Activated T-cell treated with anti-CD3 and anti-CD28 coated beads, Interleukin-2, amount 50 U/mL, for 24 hours (primary cell): ENCODE data around the gene SOBP.
"Not testable (repeated sequence)": the region's sequence is repeated elsewhere in the genome, so short reads cannot be mapped to it uniquely, and the experiment has no call there.

Experiments used
- DNase-seq: peaks from one replicate; pipeline ENCODE4 v3.0.0-alpha.2; 2020
- H3K27ac Mint-ChIP-seq: 2 replicates; pipeline ENCODE4 v1.8.0; 2020; ENCODE audit warnings: mild to moderate bottlenecking, mixed read lengths
- H3K27me3 Mint-ChIP-seq: 2 replicates; pipeline ENCODE4 v1.8.0; 2020; ENCODE audit warnings: mixed read lengths
- H3K36me3 Mint-ChIP-seq: 2 replicates; pipeline ENCODE4 v1.8.0; 2020; ENCODE audit warnings: low read depth, mixed read lengths
- H3K4me1 Mint-ChIP-seq: 2 replicates; pipeline ENCODE4 v1.8.0; 2020; ENCODE audit warnings: low read depth, mixed read lengths
- H3K4me3 Mint-ChIP-seq: 2 replicates; pipeline ENCODE4 v1.8.0; 2020; ENCODE audit warnings: mild to moderate bottlenecking, moderate library complexity, mixed read lengths
- H3K9me3 Mint-ChIP-seq: 2 replicates; pipeline ENCODE4 v1.8.0; 2020; ENCODE audit warnings: mixed read lengths

Gene SOBP

DNA sequence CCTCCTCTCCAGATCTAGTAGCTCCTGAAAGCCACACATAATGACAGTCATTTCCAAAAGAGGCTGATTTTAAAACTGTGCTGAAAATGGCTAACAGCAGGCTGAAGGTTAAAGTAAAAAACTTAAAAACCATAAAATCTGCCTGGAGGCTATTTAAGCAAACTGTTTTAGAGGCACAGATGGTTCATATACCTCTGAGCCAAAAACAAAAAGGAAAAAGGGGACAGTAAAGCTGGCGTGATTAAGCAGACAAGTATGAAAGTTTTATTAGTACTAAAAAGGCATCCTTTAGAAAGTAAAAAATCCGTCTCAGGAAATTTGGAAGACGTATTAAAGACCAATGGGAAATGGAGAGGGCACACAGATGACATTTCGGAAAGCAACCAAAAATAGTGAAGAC lies 55.8 kb downstream of the SOBP start:
- Mint-ChIP-seq H3K4me1 (no peaks in the 10 kb centered on the region), H3K9me3 (no peaks in the 10 kb centered on the region), H3K27ac (no peak overlapping the region), H3K27me3 (peaks cover 15% of the 10 kb centered on the region), H3K4me3 (no peak overlapping the region), H3K36me3 (no peaks in the 10 kb centered on the region)
- no peak for DNase-seq

GRCh38 chr6:107546691-107547450 lies 57.0 kb downstream of the SOBP start:
- no peak for DNase-seq
- Mint-ChIP-seq H3K9me3 (no peaks in the 10 kb centered on the region), H3K27me3 (peaks cover 15% of the 10 kb centered on the region), H3K4me3 (no peak overlapping the region), H3K36me3 (no peaks in the 10 kb centered on the region), H3K4me1 (no peaks in the 10 kb centered on the region), H3K27ac (no peak overlapping the region)

DNA sequence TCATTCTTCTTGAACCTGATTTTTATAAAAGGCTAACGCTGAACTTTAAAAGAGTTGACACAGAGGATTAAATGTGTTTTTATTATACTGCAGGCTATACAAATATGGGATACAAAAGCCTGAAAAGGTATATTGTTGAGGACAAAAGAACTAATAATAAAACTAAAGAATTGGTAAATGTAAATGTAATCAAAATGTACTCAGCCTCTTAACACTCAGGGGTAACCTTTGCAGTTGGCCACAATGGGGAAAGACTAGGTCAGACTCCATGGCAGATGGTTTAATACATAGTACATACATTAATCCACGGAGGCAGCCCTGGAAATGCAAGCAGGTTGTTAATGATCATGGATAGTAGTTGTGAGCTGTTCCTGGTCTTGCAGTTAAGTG lies 57.5 kb downstream of the SOBP start:
- H3K4me3 Mint-ChIP-seq: no peak overlapping the region
- no peak overlapping the region for H3K27ac Mint-ChIP-seq
- H3K9me3 Mint-ChIP-seq: no peaks in the 10 kb centered on the region

GRCh38 chr6:107550241-107550840 lies 60.4 kb downstream of the SOBP start:
- no peak for DNase-seq
- Mint-ChIP-seq H3K27ac (no peak overlapping the region), H3K36me3 (no peaks in the 10 kb centered on the region), H3K4me1 (no peaks in the 10 kb centered on the region), H3K27me3 (peaks cover 1% of the 10 kb centered on the region), H3K9me3 (no peaks in the 10 kb centered on the region), H3K4me3 (no peak overlapping the region)

More for the DNA sequence above, 57.5 kb downstream of the SOBP start:
- Mint-ChIP-seq H3K27me3 (peaks cover 15% of the 10 kb centered on the region), H3K36me3 (no peaks in the 10 kb centered on the region), H3K4me1 (no peaks in the 10 kb centered on the region)
- DNase-seq: no peak

- DNase-seq: no peak
- Mint-ChIP-seq H3K27ac (no peak overlapping the region), H3K4me1 (no peaks in the 10 kb centered on the region), H3K4me3 (no peak overlapping the region), H3K36me3 (no peaks in the 10 kb centered on the region), H3K9me3 (no peaks in the 10 kb centered on the region), H3K27me3 (no peaks in the 10 kb centered on the region)
Observed at GRCh38 chr6:107550906-107551305, 61.0 kb downstream of the SOBP start.

- not testable (repeated sequence) for H3K4me1 Mint-ChIP-seq, H3K9me3 Mint-ChIP-seq, H3K27ac Mint-ChIP-seq, H3K36me3 Mint-ChIP-seq, H3K4me3 Mint-ChIP-seq, H3K27me3 Mint-ChIP-seq, DNase-seq
Observed at GRCh38 chr6:107553121-107553520, 63.2 kb downstream of the SOBP start.

- H3K9me3 Mint-ChIP-seq: no peaks in the 10 kb centered on the region
- no peak for DNase-seq
- no peak overlapping the region for H3K4me3 Mint-ChIP-seq
- no peaks in the 10 kb centered on the region for H3K4me1 Mint-ChIP-seq
- H3K27me3 Mint-ChIP-seq: no peaks in the 10 kb centered on the region
- no peaks in the 10 kb centered on the region for H3K36me3 Mint-ChIP-seq
- H3K27ac Mint-ChIP-seq: no peak overlapping the region
Observed at GRCh38 chr6:107554326-107554725, 64.4 kb downstream of the SOBP start.

DNA sequence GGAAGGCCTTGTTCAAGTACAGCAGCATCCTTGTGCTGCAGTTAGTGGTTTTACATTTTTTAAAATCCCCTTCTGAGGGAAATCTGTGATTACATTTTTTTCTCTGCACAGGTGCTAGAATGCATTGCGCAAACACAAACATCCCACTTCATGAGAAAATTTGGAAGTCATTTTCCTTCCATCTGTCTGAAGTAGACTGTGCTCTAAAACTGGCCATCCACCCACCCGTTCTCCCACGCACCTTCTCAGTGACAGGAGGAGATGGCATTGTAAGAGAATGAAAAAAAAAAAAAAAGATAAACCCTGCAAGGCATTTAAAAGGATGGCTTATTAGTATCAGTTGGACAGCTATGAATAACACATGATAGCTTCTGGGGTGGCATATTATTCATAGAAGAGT lies 65.0 kb downstream of the SOBP start:
- no peaks in the 10 kb centered on the region for H3K27me3 Mint-ChIP-seq
- H3K4me3 Mint-ChIP-seq: no peak overlapping the region
- DNase-seq: no peak
- H3K36me3 Mint-ChIP-seq: no peaks in the 10 kb centered on the region
- no peaks in the 10 kb centered on the region for H3K9me3 Mint-ChIP-seq
- no peak overlapping the region for H3K27ac Mint-ChIP-seq
- no peaks in the 10 kb centered on the region for H3K4me1 Mint-ChIP-seq

DNA sequence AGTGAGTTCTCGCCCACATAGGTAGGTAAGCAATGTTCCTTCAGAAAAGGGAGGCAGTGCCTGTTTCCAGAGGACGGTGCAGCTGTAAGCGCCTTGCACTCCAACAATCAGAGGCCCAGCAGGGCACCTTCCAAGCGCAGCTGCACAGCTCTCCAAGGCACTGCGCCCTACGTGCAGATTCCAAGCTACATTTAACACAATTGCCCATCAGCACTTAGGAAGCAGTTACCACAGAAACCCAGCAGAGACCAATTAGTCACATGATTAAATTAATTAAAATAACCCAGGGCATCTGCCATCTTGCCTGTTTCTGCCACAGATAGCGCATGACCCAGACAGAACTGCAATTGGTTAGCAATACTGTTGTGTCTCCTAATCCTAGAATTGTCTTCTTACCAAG lies 65.5 kb downstream of the SOBP start:
- no peak overlapping the region for H3K27ac Mint-ChIP-seq

DNA sequence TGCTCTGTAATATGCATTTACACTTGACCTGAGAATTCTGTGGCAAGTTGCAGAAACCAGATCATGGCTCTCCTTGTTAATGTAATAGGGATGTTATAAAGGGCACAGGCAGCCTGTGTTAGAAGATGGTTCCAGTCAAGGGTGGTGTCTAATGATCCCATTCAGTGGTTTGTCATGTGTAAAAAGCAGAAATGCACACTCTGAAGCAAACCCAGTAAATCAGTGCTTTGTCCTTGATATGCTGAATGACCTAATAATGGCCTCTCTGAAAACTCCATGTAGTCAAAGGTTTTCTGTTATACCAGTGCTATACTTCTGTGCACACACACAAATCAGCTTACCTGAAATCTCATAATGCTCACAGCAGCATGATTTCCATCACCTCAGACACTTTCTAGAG lies 66.2 kb downstream of the SOBP start:
- no peak for DNase-seq
- no peak overlapping the region for H3K4me3 Mint-ChIP-seq
- no peaks in the 10 kb centered on the region for H3K9me3 Mint-ChIP-seq
- no peaks in the 10 kb centered on the region for H3K36me3 Mint-ChIP-seq
- H3K27ac Mint-ChIP-seq: no peak overlapping the region
- no peaks in the 10 kb centered on the region for H3K4me1 Mint-ChIP-seq
- H3K27me3 Mint-ChIP-seq: no peaks in the 10 kb centered on the region

More for the DNA sequence above, 65.5 kb downstream of the SOBP start:
- H3K4me3 Mint-ChIP-seq: no peak overlapping the region
- H3K36me3 Mint-ChIP-seq: no peaks in the 10 kb centered on the region
- no peak for DNase-seq
- no peaks in the 10 kb centered on the region for H3K4me1 Mint-ChIP-seq
- no peaks in the 10 kb centered on the region for H3K9me3 Mint-ChIP-seq
- H3K27me3 Mint-ChIP-seq: no peaks in the 10 kb centered on the region

DNA sequence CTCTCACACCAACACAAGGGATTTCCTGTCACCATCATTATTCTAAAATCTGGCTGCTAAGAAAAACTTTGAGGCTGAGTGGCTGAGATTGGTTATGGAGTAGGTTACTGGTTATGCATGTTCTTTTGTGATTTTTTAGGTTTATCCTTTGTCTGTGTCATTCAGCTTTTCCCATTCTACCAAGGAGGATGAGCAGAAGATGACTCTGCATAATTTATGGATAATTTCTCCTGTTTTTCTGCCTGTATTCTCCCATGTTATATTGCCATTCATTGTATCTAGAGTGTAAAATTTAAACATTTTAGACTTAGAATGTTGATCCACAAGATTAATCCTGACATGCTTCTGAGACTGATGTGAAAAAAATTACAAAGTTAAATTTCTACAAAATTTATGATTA lies 67.8 kb downstream of the SOBP start:
- Mint-ChIP-seq H3K27ac (no peak overlapping the region), H3K36me3 (no peaks in the 10 kb centered on the region), H3K27me3 (peaks cover 8% of the 10 kb centered on the region), H3K4me3 (no peak overlapping the region), H3K9me3 (no peaks in the 10 kb centered on the region), H3K4me1 (no peaks in the 10 kb centered on the region)
- no peak for DNase-seq

DNA sequence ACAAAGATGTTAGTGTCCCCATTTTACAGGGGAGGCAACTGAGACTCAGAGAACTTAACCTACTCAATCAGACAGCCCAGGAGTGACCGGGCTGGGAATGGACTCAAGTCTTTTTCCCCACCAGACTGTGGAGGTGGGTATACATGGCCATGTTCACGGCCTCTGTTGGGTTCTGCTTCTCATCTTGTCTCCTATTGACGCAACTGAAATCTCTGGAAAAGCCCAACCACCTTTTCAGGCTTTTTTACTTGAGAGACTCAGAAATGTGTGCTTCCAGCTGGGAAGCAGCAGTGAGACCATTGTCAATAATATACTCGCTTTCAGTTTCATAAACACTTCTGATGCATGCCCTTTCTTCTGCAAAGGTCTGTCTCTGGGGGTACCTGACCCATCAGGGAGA lies 70.7 kb downstream of the SOBP start:
- no peaks in the 10 kb centered on the region for H3K9me3 Mint-ChIP-seq
- no peak for DNase-seq
- no peaks in the 10 kb centered on the region for H3K4me1 Mint-ChIP-seq
- no peak overlapping the region for H3K4me3 Mint-ChIP-seq
- no peaks in the 10 kb centered on the region for H3K36me3 Mint-ChIP-seq
- peaks cover 24% of the 10 kb centered on the region for H3K27me3 Mint-ChIP-seq
- no peak overlapping the region for H3K27ac Mint-ChIP-seq

DNA sequence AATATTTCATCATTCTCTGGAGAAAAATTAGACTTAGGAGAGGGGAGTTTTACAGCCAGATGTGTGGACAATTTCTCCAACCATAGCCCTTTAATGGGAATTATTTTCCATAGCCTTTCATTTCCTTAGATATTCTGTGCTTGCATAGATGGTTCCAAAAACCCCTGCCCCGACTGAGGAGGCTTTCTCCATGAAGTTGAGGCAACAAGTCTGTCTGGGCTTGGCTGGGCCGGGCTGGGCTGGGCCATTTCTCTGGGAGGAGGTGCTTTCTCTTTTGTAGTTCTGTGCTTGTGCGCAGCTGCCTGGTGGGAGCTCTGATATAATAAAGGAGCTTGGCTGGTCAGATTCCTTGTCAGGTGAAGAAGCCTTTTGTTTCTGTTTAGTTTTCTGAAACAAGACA lies 71.4 kb downstream of the SOBP start:
- H3K9me3 Mint-ChIP-seq: no peaks in the 10 kb centered on the region
- no peaks in the 10 kb centered on the region for H3K4me1 Mint-ChIP-seq
- DNase-seq: no peak
- H3K4me3 Mint-ChIP-seq: no peak overlapping the region
- no peaks in the 10 kb centered on the region for H3K36me3 Mint-ChIP-seq
- no peak overlapping the region for H3K27ac Mint-ChIP-seq
- H3K27me3 Mint-ChIP-seq: peaks cover 25% of the 10 kb centered on the region

DNA sequence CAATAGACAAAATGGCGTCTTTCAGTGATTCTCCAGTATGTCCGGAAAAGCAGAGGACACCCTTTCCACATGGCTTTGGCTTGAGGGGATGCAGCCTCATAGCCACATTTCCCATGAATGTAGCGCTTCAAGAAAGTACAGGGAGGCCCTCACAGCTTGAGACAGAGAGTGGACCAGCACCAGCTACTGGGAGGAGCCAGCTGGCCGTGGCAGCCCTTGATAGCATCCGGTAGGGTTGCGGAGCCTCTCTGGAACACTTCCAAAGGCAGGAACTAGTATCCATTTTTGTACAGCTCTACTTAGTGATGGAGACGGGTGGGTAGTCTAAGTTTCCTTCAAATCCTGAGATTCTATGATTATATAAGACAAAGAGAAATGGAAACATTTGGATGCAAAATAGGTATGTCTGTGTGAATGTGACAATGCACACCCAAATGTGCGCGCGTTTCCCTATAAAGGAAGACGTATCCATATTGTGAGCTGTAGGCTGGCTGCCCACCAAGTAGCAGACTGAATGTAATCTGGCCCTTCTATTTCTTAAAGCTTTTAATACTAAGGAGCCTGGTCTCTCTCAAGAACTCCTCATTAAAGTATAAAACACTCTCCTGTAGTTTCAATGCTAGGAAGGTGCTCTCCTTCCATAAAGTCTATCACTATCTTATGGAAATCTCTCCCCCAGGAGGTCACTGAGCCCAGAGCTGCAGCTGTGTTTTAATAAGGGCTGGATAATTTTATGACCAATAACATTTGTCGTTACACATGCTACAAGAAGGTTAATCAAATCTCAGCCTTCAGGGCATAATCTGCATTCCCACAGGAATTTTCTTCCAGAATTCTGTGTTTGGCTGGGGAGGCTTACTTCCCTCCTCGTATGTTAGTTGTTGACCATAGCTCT lies 74.0 kb downstream of the SOBP start:
- H3K36me3 Mint-ChIP-seq: no peaks in the 10 kb centered on the region
- no peak for DNase-seq
- H3K4me3 Mint-ChIP-seq: no peak overlapping the region
- no peaks in the 10 kb centered on the region for H3K4me1 Mint-ChIP-seq
- H3K27ac Mint-ChIP-seq: no peak overlapping the region
- H3K27me3 Mint-ChIP-seq: peaks cover 33% of the 10 kb centered on the region
- H3K9me3 Mint-ChIP-seq: no peaks in the 10 kb centered on the region

GRCh38 chr6:107564589-107564951 lies 74.7 kb downstream of the SOBP start:
- H3K36me3 Mint-ChIP-seq: no peaks in the 10 kb centered on the region
- no peaks in the 10 kb centered on the region for H3K9me3 Mint-ChIP-seq
- no peaks in the 10 kb centered on the region for H3K4me1 Mint-ChIP-seq
- no peak for DNase-seq
- peaks cover 33% of the 10 kb centered on the region for H3K27me3 Mint-ChIP-seq
- no peak overlapping the region for H3K4me3 Mint-ChIP-seq
- H3K27ac Mint-ChIP-seq: no peak overlapping the region
